HEK293 (cell line): ENCODE measurements around the gene SH3BP5L.

Experiments
- CTCF ChIA-PET: fragments of 350-600 bp; formaldehyde crosslinking; extraction: SDS; loops from one replicate; lab custom pipeline; 2021; ENCODE audit warnings: antibody characterized with exemption; lab: Yijun Ruan, JAX
- POLR2A ChIA-PET: fragments of 300-600 bp; formaldehyde crosslinking; extraction: SDS; loops from one replicate; lab custom pipeline; 2020; ENCODE audit warnings: antibody characterized with exemption, inconsistent platforms; lab: Yijun Ruan, JAX
- H3K27ac ChIP-seq: fragments of 200-500 bp; sonication (Bioruptor generic); 2 replicates; pipeline ENCODE4 v1.5.1; 2014; ENCODE audit warnings: low read depth, low read length, control low read depth, inconsistent platforms; ENCODE audit errors: extremely low read depth
- H3K36me3 ChIP-seq, 2 experiments: fragments of 200-500 bp in 1 of 2; sonication (Bioruptor generic) in 1 of 2; 1 replicate in 1 of 2; 2 replicates in 1 of 2; pipeline ENCODE4 v1.5.1; 2014 to 2017; ENCODE audit warnings: inconsistent platforms in 2 of 2, low read length in 2 of 2; ENCODE audit not compliant: control insufficient read depth in 2 of 2, insufficient read depth in 1 of 2
- H3K4me1 ChIP-seq: fragments of 200-500 bp; sonication (Bioruptor generic); 2 replicates; pipeline ENCODE4 v1.5.1; 2014; ENCODE audit warnings: mild to moderate bottlenecking, low read length, inconsistent platforms; ENCODE audit not compliant: control insufficient read depth, insufficient read depth
- H3K4me3 ChIP-seq: 2 replicates; pipeline ENCODE4 v1.5.1; 2011; ENCODE audit warnings: low read depth, mild to moderate bottlenecking, control low read depth, low read length, moderate library complexity
- H3K9me3 ChIP-seq: fragments of 200-500 bp; sonication (Bioruptor generic); 2 replicates; pipeline ENCODE4 v1.5.1; 2014; ENCODE audit warnings: low read depth, low read length, inconsistent platforms; ENCODE audit not compliant: control insufficient read depth, insufficient read depth
- FEZF1 ChIP-seq: fragments of 450-650 bp; formaldehyde crosslinking; IDR thresholded peaks from 2 replicates; pipeline ENCODE4 v1.5.1; 2016; ENCODE audit warnings: missing biosample characterization, missing genetic modification characterization
- KLF7 ChIP-seq: fragments of 450-650 bp; formaldehyde crosslinking; IDR thresholded peaks from 2 replicates; pipeline ENCODE4 v1.5.1; 2016; ENCODE audit warnings: missing biosample characterization, missing genetic modification characterization, borderline replicate concordance
- SCRT1 ChIP-seq: fragments of 450-650 bp; formaldehyde crosslinking; IDR thresholded peaks from 2 replicates; pipeline ENCODE4 v1.5.1; 2016; ENCODE audit warnings: missing biosample characterization, missing genetic modification characterization, borderline replicate concordance
- TCF7L2 ChIP-seq: IDR thresholded peaks from 2 replicates; pipeline ENCODE4 v1.6.1; 2011; ENCODE audit warnings: low read depth, mild to moderate bottlenecking, inconsistent platforms, low read length, moderate library complexity, borderline replicate concordance
- ZBTB48 ChIP-seq: fragments of 450-650 bp; formaldehyde crosslinking; IDR thresholded peaks from 2 replicates; pipeline ENCODE4 v1.5.1; 2016; ENCODE audit warnings: missing biosample characterization, missing genetic modification characterization
- ZFHX2 ChIP-seq: fragments of 450-650 bp; formaldehyde crosslinking; conservative IDR thresholded peaks from 2 replicates; pipeline ENCODE4 v1.5.1; 2016; ENCODE audit warnings: missing biosample characterization, missing genetic modification characterization
- ZFP69B ChIP-seq: fragments of 450-650 bp; formaldehyde crosslinking; IDR thresholded peaks from 2 replicates; pipeline ENCODE4 v1.5.1; 2016; ENCODE audit warnings: missing biosample characterization, missing genetic modification characterization
- ZIC2 ChIP-seq: fragments of 450-650 bp; formaldehyde crosslinking; IDR thresholded peaks from 2 replicates; pipeline ENCODE4 v1.5.1; 2016; ENCODE audit warnings: missing biosample characterization, missing genetic modification characterization
- ZNF202 ChIP-seq: fragments of 450-650 bp; formaldehyde crosslinking; IDR thresholded peaks from 2 replicates; pipeline ENCODE4 v1.5.1; 2016; ENCODE audit warnings: missing biosample characterization, missing genetic modification characterization, borderline replicate concordance
- ZNF37A ChIP-seq: fragments of 450-650 bp; IDR thresholded peaks from 2 replicates; pipeline ENCODE4 v1.5.1; 2018; ENCODE audit warnings: missing biosample characterization, missing genetic modification characterization
- ZNF473 ChIP-seq: fragments of 450-650 bp; formaldehyde crosslinking; IDR thresholded peaks from 2 replicates; pipeline ENCODE4 v1.5.1; 2017; ENCODE audit warnings: missing biosample characterization, missing genetic modification characterization
- ZNF585B ChIP-seq: fragments of 450-650 bp; formaldehyde crosslinking; IDR thresholded peaks from 2 replicates; pipeline ENCODE4 v1.5.1; 2016; ENCODE audit warnings: missing biosample characterization, missing genetic modification characterization
- ZNF600 ChIP-seq: fragments of 450-650 bp; formaldehyde crosslinking; IDR thresholded peaks from 2 replicates; pipeline ENCODE4 v1.5.1; 2016; ENCODE audit warnings: missing biosample characterization, missing genetic modification characterization
- ZNF785 ChIP-seq: fragments of 450-650 bp; formaldehyde crosslinking; IDR thresholded peaks from 2 replicates; pipeline ENCODE4 v1.5.1; 2016; ENCODE audit warnings: missing biosample characterization, missing genetic modification characterization
- TF ChIP-seq, protein P1 (sequence below): fragments of 450-650 bp; formaldehyde crosslinking; IDR thresholded peaks from 2 replicates; pipeline ENCODE4 v1.5.1; 2017; ENCODE audit warnings: missing biosample characterization, missing genetic modification characterization
- TF ChIP-seq, protein P2 (sequence below): fragments of 450-650 bp; formaldehyde crosslinking; conservative IDR thresholded peaks from 2 replicates; pipeline ENCODE4 v1.5.1; 2016; ENCODE audit warnings: low read depth, missing biosample characterization, missing genetic modification characterization
- TF ChIP-seq, protein P3 (sequence below): fragments of 450-650 bp; formaldehyde crosslinking; IDR thresholded peaks from 2 replicates; pipeline ENCODE4 v1.5.1; 2016; ENCODE audit warnings: missing biosample characterization, missing genetic modification characterization, borderline replicate concordance
- TF ChIP-seq, protein P4 (sequence below): fragments of 450-650 bp; formaldehyde crosslinking; IDR thresholded peaks from 2 replicates; pipeline ENCODE4 v1.5.1; 2017; ENCODE audit warnings: missing biosample characterization, missing genetic modification characterization

The SH3BP5L gene

DNA sequence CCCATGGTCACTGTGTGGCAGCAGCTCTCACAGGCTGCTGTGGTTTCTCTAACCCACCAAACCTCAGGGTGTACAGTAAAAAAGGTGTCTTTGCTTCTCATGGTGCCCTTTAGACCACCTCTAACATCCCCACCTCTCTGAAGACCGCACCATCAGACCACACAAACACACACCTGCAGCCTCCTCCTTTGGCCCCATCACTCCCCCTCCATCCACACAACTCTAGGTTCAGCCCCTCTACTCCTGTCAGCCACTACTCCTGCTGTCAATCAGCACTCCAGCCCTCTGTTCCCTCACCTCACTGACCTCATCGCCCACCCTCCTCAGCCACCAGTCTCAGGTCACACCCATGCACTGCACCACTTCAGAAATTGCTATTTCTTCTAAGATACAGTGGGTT, 25.7 kb upstream of the SH3BP5L start:
- no peak overlapping the region for H3K27ac ChIP-seq
- ChIA-PET CTCF (interaction anchor here (0.7 kb wide), 1 partner anchor 52 kb away, joined by 4 read pairs; no protein-coding TSS in a partner anchor), POLR2A (no interaction called here)
- no peaks in the 10 kb centered on the region for H3K9me3 ChIP-seq
- H3K4me3 ChIP-seq = no peak overlapping the region
- no peak for TF ChIP-seq SCRT1 (tag by site-specific recombination)
- TF ChIP-seq ZNF600 = no peak
- no peak for TF ChIP-seq ZBTB48 (tag by site-specific recombination)
- H3K4me1 ChIP-seq = no peaks in the 10 kb centered on the region
- peaks cover 0 to 97% of the 10 kb centered on the region in 2 experiments; a peak in 1 of 3 replicates for H3K36me3 ChIP-seq

DNA sequence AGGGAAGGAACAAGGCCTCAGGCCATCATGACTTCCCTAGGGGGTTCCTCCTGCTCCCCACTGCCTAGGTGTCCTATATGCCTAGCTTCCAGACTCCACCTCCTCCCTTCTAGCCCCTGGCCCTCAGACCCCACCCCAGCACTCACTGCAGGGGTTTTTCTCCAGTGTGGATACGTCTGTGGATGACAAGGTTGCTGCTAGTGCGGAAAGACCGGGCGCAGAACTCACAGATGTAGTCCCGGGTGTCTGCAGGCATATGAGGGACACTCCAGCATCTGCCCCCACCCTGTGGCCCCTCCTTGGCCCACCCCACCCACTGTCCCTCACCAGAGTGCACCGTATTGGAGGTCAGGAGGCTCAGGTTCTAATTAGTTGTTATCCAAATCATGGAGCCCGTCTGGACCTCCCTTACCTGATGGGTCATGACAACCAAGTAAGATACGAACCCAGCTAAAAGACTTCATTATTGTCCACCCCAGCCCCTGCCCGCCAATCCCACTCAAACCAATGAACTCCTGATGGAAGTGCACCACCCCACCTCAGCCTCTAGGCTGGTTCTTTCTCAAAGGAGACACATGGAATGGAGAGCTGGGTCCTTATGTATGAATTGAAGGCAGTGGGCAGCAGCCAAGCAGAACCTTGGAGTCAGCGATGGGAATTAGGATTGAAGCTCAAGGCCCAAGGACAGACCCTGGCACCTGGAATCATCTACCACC, 25.0 kb upstream of the SH3BP5L start:
- H3K4me1 ChIP-seq = no peaks in the 10 kb centered on the region
- no peaks in the 10 kb centered on the region for H3K9me3 ChIP-seq
- ChIA-PET POLR2A (no interaction called here), CTCF (interaction anchor here (0.7 kb wide), 1 partner anchor 53 kb away, joined by 4 read pairs; no protein-coding TSS in a partner anchor)
- no peak overlapping the region for H3K27ac ChIP-seq
- H3K4me3 ChIP-seq = no peak overlapping the region
- H3K36me3 ChIP-seq = peaks cover 0 to 97% of the 10 kb centered on the region in 2 experiments; a peak in 1 of 3 replicates
- TF ChIP-seq KLF7 (tag by site-specific recombination) (no peak), TCF7L2 (no peak), ZIC2 (no peak), ZNF473 (tag by site-specific recombination) (no peak), ZFHX2 (no peak)
- TF ChIP-seq, protein P1, sequence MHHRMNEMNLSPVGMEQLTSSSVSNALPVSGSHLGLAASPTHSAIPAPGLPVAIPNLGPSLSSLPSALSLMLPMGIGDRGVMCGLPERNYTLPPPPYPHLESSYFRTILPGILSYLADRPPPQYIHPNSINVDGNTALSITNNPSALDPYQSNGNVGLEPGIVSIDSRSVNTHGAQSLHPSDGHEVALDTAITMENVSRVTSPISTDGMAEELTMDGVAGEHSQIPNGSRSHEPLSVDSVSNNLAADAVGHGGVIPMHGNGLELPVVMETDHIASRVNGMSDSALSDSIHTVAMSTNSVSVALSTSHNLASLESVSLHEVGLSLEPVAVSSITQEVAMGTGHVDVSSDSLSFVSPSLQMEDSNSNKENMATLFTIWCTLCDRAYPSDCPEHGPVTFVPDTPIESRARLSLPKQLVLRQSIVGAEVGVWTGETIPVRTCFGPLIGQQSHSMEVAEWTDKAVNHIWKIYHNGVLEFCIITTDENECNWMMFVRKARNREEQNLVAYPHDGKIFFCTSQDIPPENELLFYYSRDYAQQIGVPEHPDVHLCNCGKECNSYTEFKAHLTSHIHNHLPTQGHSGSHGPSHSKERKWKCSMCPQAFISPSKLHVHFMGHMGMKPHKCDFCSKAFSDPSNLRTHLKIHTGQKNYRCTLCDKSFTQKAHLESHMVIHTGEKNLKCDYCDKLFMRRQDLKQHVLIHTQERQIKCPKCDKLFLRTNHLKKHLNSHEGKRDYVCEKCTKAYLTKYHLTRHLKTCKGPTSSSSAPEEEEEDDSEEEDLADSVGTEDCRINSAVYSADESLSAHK (tag by site-specific recombination) = no peak

DNA sequence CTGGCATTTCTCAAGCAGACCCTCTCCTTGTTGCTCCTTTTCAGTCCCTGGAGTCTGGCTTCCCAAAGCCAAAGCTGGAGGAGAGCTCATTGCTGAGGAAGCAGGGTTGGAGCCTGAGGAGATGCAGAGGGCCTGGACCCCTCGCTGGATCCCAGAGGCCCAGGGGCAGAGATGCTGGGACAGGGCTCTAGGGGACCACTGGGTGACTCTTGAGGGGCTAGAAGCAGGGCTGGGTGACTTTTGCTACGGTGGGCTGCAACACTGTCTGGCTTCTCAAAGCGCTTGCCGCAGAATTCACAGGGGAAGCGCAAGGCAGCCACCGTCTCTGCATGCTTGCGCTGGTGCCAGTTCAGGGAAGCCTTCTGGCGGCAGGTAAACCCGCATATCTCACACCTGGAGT, 24.4 kb upstream of the SH3BP5L start:
- no peaks in the 10 kb centered on the region for H3K9me3 ChIP-seq
- no peak overlapping the region for H3K4me3 ChIP-seq
- H3K27ac ChIP-seq = no peak overlapping the region
- TF ChIP-seq, protein P2, sequence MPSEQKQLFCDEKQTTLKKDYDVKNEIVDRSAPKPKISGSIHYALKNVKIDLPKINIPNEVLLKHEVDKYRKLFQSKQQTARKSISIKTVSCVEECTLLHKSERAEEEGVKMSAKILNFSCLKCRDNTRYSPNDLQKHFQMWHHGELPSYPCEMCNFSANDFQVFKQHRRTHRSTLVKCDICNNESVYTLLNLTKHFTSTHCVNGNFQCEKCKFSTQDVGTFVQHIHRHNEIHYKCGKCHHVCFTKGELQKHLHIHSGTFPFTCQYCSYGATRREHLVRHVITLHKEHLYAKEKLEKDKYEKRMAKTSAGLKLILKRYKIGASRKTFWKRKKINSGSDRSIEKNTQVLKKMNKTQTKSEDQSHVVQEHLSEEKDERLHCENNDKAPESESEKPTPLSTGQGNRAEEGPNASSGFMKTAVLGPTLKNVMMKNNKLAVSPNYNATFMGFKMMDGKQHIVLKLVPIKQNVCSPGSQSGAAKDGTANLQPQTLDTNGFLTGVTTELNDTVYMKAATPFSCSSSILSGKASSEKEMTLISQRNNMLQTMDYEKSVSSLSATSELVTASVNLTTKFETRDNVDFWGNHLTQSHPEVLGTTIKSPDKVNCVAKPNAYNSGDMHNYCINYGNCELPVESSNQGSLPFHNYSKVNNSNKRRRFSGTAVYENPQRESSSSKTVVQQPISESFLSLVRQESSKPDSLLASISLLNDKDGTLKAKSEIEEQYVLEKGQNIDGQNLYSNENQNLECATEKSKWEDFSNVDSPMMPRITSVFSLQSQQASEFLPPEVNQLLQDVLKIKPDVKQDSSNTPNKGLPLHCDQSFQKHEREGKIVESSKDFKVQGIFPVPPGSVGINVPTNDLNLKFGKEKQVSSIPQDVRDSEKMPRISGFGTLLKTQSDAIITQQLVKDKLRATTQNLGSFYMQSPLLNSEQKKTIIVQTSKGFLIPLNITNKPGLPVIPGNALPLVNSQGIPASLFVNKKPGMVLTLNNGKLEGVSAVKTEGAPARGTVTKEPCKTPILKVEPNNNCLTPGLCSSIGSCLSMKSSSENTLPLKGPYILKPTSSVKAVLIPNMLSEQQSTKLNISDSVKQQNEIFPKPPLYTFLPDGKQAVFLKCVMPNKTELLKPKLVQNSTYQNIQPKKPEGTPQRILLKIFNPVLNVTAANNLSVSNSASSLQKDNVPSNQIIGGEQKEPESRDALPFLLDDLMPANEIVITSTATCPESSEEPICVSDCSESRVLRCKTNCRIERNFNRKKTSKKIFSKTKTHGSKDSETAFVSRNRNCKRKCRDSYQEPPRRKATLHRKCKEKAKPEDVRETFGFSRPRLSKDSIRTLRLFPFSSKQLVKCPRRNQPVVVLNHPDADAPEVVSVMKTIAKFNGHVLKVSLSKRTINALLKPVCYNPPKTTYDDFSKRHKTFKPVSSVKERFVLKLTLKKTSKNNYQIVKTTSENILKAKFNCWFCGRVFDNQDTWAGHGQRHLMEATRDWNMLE (tag by site-specific recombination) = no peak
- TF ChIP-seq ZNF202 (no peak), FEZF1 (tag by site-specific recombination) (no peak), ZNF37A (tag by site-specific recombination) (no peak), ZNF785 (tag by site-specific recombination) (no peak), ZFP69B (no peak), ZNF585B (tag by site-specific recombination) (no peak)
- TF ChIP-seq, protein P3, sequence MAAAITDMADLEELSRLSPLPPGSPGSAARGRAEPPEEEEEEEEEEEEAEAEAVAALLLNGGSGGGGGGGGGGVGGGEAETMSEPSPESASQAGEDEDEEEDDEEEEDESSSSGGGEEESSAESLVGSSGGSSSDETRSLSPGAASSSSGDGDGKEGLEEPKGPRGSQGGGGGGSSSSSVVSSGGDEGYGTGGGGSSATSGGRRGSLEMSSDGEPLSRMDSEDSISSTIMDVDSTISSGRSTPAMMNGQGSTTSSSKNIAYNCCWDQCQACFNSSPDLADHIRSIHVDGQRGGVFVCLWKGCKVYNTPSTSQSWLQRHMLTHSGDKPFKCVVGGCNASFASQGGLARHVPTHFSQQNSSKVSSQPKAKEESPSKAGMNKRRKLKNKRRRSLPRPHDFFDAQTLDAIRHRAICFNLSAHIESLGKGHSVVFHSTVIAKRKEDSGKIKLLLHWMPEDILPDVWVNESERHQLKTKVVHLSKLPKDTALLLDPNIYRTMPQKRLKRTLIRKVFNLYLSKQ (tag by site-specific recombination) = no peak
- TF ChIP-seq, protein P4, sequence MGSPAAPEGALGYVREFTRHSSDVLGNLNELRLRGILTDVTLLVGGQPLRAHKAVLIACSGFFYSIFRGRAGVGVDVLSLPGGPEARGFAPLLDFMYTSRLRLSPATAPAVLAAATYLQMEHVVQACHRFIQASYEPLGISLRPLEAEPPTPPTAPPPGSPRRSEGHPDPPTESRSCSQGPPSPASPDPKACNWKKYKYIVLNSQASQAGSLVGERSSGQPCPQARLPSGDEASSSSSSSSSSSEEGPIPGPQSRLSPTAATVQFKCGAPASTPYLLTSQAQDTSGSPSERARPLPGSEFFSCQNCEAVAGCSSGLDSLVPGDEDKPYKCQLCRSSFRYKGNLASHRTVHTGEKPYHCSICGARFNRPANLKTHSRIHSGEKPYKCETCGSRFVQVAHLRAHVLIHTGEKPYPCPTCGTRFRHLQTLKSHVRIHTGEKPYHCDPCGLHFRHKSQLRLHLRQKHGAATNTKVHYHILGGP (tag by site-specific recombination) = no peak
- TF ChIP-seq, all 188 proteins: peak for 0
- ChIA-PET POLR2A (no interaction called here), CTCF (interaction anchor here (1.0 kb wide), 1 partner anchor 8 kb away, joined by 3 read pairs; no protein-coding TSS in a partner anchor)
- no peaks in the 10 kb centered on the region for H3K4me1 ChIP-seq
- H3K36me3 ChIP-seq = peaks cover 0 to 96% of the 10 kb centered on the region in 2 experiments; a peak in 1 of 3 replicates
